ENCODE results near the gene ZCCHC7. TPM values are rescaled to one million over a fixed set of nuclear protein-coding genes. Genes with fewer than 3 reads are reported as not detected.

ZCCHC7 gene
- total and polyA plus RNA-seq, 9 of the 15 experiments (the other 6 are each of a cell fraction or from before 2014, with no cell fraction given), result 34.1 to 68.9 (median 48.8) TPM

DNA sequence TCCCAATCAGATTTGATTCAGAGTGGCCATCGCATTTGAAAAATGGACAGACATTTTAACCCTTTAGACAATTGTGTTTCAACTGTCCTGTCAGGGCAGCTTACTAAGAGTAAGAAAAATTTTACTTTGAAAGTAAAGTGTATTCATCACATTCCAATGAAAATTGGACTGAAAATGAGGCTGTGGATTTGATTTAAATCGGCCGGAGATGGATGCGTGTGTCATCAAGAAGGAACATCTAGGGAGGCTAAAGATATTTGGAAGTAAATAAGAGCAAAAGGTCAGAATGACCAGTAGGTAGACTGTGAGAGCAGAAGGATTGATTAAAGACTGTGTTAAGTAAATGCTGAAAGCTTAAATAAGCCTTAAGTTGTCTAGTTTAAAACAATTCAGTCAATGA is 1.5 kb downstream of the ZCCHC7 start (continued):
- TF ChIP-seq CC2D1A (IDR thresholded peaks at IDR 0.05), result 0 out of 2 replicates have a peak, but pooled peaks have one; percentile 10
- TF ChIP-seq PTRF (tag; IDR thresholded peaks at IDR 0.05), result no peak

- ChIA-PET CTCF (ENCODE audit: low intra/inter-chr PET ratio) (no interaction called here), POLR2A (no interaction called here)
- peaks cover 6% of the 10 kb centered on the region; the same call in 1 of the 2 replicates for H4K20me1 ChIP-seq (replicated peaks; ENCODE audit: control insufficient read depth, insufficient read depth, low read length)
- ATAC-seq, result no peak
- in situ Hi-C loops (cut with MboI) (no loop called here), intact Hi-C loops (cut with micrococcal nuclease) (loop anchor here (5.0 to 10.0 kb wide), 4 partner anchors 71 to 268 kb away; no protein-coding TSS in a partner anchor)
- no peak for FAIRE-seq
- peaks cover 67% of the 10 kb centered on the region for H3K36me3 ChIP-seq (ENCODE audit: control insufficient read depth, insufficient read depth, low read length)
- H3K27me3 ChIP-seq (ENCODE audit: control insufficient read depth in 2 of 2, insufficient read depth in 2 of 2, low read length in 2 of 2), result no peaks in the 10 kb centered on the region
- H3K9me3 ChIP-seq (replicated peaks; ENCODE audit: control insufficient read depth, insufficient read depth, low read depth, low read length), result no peaks in the 10 kb centered on the region
- BruUV-seq (replicated peaks), result no TSS peak
- H3K9me1 ChIP-seq (ENCODE audit: control insufficient read depth, insufficient read depth, low read length), result no peaks in the 10 kb centered on the region
- H3K4me1 ChIP-seq (replicated peaks in 1 of 2; ENCODE audit: control insufficient read depth in 2 of 2, insufficient read depth in 2 of 2, low read length in 2 of 2), result peaks cover 4 to 11% of the 10 kb centered on the region in 2 experiments; a peak in 4 of 5 replicates
- WGBS (ENCODE audit: insufficient coverage, low coverage, missing lambda C conversion rate), result 54% methylated on average over 6 of the region's 6 CpGs
- H3K4me2 ChIP-seq (ENCODE audit: insufficient read depth, low read length), result peak overlapping the region; percentile 10; the same call in 1 of the 2 replicates
- no peak overlapping the region; the same call in 2 of the 3 replicates for H3K27ac ChIP-seq (ENCODE audit: extremely low read depth, low read depth, low read length)
- no peak overlapping the region for H3K4me3 ChIP-seq
- no peak overlapping the region for H3K9ac ChIP-seq (ENCODE audit: insufficient read depth in 1 of 2, low read depth in 2 of 2, low read length in 2 of 2)
- H2AFZ ChIP-seq (ENCODE audit: low read depth, low read length), result no peak overlapping the region
- peaks cover 88% of the 10 kb centered on the region for H3K79me2 ChIP-seq (ENCODE audit: control insufficient read depth, insufficient read depth, low read length)
- no peak for DNase-seq (ENCODE audit: extremely low read depth in 1 of 4, low spot score in 3 of 4)
- TF ChIP-seq SMARCE1 (IDR thresholded peaks at IDR 0.05), result peak; percentile 72; the same call in 1 of the 2 replicates
- TF ChIP-seq RHOXF2B (CRISPR knock-in tag; conservative IDR thresholded peaks at IDR 0.05), result no peak
- TF ChIP-seq ZNF77 (CRISPR knock-in tag; IDR thresholded peaks at IDR 0.05), result no peak
- TF ChIP-seq HSF4 (CRISPR knock-in tag; IDR thresholded peaks at IDR 0.05; ENCODE audit: borderline replicate concordance), result no peak
- TF ChIP-seq CBFA2T3 (IDR thresholded peaks at IDR 0.05), result no peak
- no peak for TF ChIP-seq ATF1 (CRISPR knock-in tag; IDR thresholded peaks at IDR 0.05)
- TF ChIP-seq ATF1 (tag; IDR thresholded peaks at IDR 0.05), result peak; percentile 61; the same call in 1 of the 2 replicates
- no peak for TF ChIP-seq POLR3A (IDR thresholded peaks at IDR 0.05; ENCODE audit: borderline replicate concordance, extremely low read depth, insufficient read depth, insufficient read length)
- peak; percentile 91 for TF ChIP-seq JUND (IDR thresholded peaks at IDR 0.05; ENCODE audit: borderline replicate concordance, low read depth, low read length)
- TF ChIP-seq JUND (tag; IDR thresholded peaks at IDR 0.05; ENCODE audit: borderline replicate concordance, low read depth, low read length), result peak; percentile 95
- no peak for TF ChIP-seq POLR2AphosphoS5 (IDR thresholded peaks at IDR 0.05; ENCODE audit: control insufficient read depth, insufficient read depth, low read depth, low read length)
- no peak for TF ChIP-seq FOXA1 (IDR thresholded peaks at IDR 0.05; ENCODE audit: borderline replicate concordance)
- TF ChIP-seq NR2C1 (IDR thresholded peaks at IDR 0.05), result peak; percentile 74
- TF ChIP-seq NR2C1 (tag; IDR thresholded peaks at IDR 0.05), result peak; percentile 86
- TF ChIP-seq DPF2 (IDR thresholded peaks at IDR 0.05), result peak; percentile 66; the same call in 1 of the 2 replicates
- TF ChIP-seq ZNF134 (CRISPR knock-in tag; conservative IDR thresholded peaks at IDR 0.05), result no peak
- peak; percentile 70; the same call in 1 of the 2 replicates for TF ChIP-seq SMARCA4 (IDR thresholded peaks at IDR 0.05)
- TF ChIP-seq ARID1B (IDR thresholded peaks at IDR 0.05), result peak; percentile 54
- no peak for TF ChIP-seq HDGF (IDR thresholded peaks at IDR 0.05)
- TF ChIP-seq FOSL1 (tag; conservative IDR thresholded peaks at IDR 0.05), result peak; percentile 92
- TF ChIP-seq FOXA3 (CRISPR knock-in tag; conservative IDR thresholded peaks at IDR 0.05 in 1 of 2, IDR thresholded peaks at IDR 0.05 in 1 of 2), result no peak
- TF ChIP-seq, protein P1, sequence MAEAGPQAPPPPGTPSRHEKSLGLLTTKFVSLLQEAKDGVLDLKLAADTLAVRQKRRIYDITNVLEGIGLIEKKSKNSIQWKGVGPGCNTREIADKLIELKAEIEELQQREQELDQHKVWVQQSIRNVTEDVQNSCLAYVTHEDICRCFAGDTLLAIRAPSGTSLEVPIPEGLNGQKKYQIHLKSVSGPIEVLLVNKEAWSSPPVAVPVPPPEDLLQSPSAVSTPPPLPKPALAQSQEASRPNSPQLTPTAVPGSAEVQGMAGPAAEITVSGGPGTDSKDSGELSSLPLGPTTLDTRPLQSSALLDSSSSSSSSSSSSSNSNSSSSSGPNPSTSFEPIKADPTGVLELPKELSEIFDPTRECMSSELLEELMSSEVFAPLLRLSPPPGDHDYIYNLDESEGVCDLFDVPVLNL (CRISPR knock-in tag; IDR thresholded peaks at IDR 0.05; ENCODE audit: low read depth), result no peak
- no peak for TF ChIP-seq NFATC3 (IDR thresholded peaks at IDR 0.05)
- no peak for TF ChIP-seq NRF1 (conservative IDR thresholded peaks at IDR 0.05 in 1 of 2, IDR thresholded peaks at IDR 0.05 in 1 of 2)
Observed at GRCh38 chr9:37126214-37126788, 5.9 kb downstream of the ZCCHC7 start.
